IPS-20b (cell line): ENCODE measurements around the gene GPC5.

Experiments
- H3K27ac ChIP-seq: one replicate; pipeline ENCODE4 v1.5.1; 2013; ENCODE audit warnings: low read length
- H3K27me3 ChIP-seq: 2 replicates; pipeline ENCODE4 v1.6.1; 2013; ENCODE audit warnings: mild to moderate bottlenecking, low read length, inconsistent platforms; ENCODE audit not compliant: insufficient read depth
- H3K36me3 ChIP-seq: 2 replicates; pipeline ENCODE4 v1.6.1; 2013; ENCODE audit warnings: low read depth, mild to moderate bottlenecking, inconsistent platforms, low read length, moderate library complexity; ENCODE audit not compliant: insufficient read depth
- H3K4me1 ChIP-seq: 2 replicates; pipeline ENCODE4 v1.6.1; 2013; ENCODE audit warnings: mild to moderate bottlenecking, control low read depth, inconsistent platforms, low read length, moderate library complexity; ENCODE audit not compliant: insufficient read depth
- H3K4me3 ChIP-seq: 2 replicates; pipeline ENCODE4 v1.5.1; 2013; ENCODE audit warnings: mild to moderate bottlenecking, low read length, inconsistent platforms
- H3K9ac ChIP-seq: 2 replicates; pipeline ENCODE4 v1.6.1; 2013; ENCODE audit warnings: low read depth, mild to moderate bottlenecking, inconsistent platforms, low read length, moderate library complexity
- H3K9me3 ChIP-seq: 2 replicates; pipeline ENCODE4 v1.6.1; 2013; ENCODE audit warnings: mild to moderate bottlenecking, low read depth, low read length, inconsistent platforms; ENCODE audit not compliant: insufficient read depth

GPC5 gene

DNA sequence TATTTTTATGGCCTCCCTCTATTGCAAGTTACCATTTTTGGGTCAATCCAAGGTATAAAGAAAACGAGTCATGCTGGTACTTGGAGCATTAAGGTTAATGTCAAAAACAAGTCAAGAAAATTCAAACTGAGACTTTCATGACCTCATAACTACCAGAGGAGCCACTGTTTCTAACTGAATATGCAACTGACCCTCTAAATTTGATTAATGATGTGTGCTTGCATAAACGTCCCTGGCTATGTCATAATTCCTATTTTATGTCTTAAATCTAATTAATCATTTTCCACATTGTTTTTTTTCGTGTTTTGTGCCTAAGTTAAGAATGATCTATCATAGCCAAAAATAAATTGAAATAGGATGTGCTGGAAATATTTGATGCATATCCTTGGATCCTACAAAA, 1431.5 kb downstream of the GPC5 start:
- no peak overlapping the region for H3K9ac ChIP-seq
- H3K4me1 ChIP-seq, result no peaks in the 10 kb centered on the region
- H3K4me3 ChIP-seq, result no peak overlapping the region
- no peaks in the 10 kb centered on the region for H3K9me3 ChIP-seq
- H3K27me3 ChIP-seq, result no peaks in the 10 kb centered on the region
- H3K27ac ChIP-seq, result no peak overlapping the region
- no peaks in the 10 kb centered on the region for H3K36me3 ChIP-seq

DNA sequence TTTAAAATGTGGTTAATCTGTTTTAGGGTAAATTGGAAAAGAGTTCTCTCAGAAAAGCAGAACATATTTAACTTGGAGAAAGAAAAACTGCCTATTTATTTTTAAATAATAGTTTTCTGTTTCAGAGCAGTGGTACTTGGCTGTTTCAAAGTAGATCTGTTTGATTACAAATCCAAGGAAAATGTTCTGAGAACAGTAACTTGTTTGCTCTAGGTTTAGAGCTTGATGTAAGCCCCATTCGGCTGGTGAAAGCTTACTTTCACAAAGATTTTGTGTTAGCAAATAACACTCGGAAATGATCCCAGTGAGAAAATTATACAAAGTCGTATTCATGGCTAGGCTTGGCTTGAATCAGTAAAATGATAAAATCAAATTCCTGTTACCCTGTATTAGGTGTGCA, 1432.4 kb downstream of the GPC5 start:
- Histone ChIP-seq H3K4me3 (no peak overlapping the region), H3K36me3 (no peaks in the 10 kb centered on the region), H3K27ac (no peak overlapping the region), H3K9ac (no peak overlapping the region), H3K27me3 (no peaks in the 10 kb centered on the region), H3K9me3 (no peaks in the 10 kb centered on the region), H3K4me1 (no peaks in the 10 kb centered on the region)

DNA sequence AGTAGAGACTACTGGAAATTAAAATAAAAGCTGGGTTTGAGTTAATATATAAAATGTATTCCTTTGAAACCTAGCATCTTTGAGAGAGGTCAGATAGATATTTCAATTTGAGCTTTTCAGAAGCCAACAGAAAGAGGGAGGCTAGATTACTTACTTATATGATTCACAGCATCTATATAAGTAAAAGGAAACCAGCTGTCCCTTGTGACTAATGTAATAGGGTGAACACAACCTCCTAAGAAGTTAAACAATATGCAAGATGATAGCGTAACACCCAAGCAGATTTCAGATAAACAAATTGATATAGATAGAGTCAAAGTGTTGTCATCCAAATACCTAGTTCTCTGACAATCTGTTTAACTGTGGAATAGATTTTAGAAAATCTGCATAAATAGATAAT, 1434.7 kb downstream of the GPC5 start:
- H3K4me3 ChIP-seq, result no peak overlapping the region
- H3K9ac ChIP-seq, result no peak overlapping the region
- no peaks in the 10 kb centered on the region for H3K4me1 ChIP-seq
- H3K9me3 ChIP-seq, result no peaks in the 10 kb centered on the region
- no peaks in the 10 kb centered on the region for H3K36me3 ChIP-seq
- H3K27me3 ChIP-seq, result no peaks in the 10 kb centered on the region
- no peak overlapping the region for H3K27ac ChIP-seq

DNA sequence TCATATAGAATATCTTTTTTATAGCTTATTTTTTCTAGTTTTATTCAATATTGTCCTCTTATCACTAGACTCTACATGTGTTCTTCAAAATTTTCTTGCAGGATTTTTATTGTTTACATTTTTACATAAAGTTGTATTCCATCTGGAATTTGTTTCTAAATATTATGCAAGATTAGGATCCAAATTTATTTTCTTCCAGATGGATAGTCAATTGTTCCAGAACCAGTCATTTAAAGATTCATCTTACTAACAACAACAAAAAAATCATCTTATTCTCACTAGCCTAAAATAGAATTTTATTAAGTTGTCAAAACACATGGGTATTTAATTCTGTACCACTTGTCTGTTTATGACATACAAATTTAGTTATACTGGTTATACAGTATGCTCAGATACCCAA, 1437.8 kb downstream of the GPC5 start:
- Histone ChIP-seq H3K36me3 (no peaks in the 10 kb centered on the region), H3K27me3 (no peaks in the 10 kb centered on the region), H3K9ac (no peak overlapping the region), H3K27ac (no peak overlapping the region), H3K4me1 (no peaks in the 10 kb centered on the region), H3K4me3 (no peak overlapping the region), H3K9me3 (no peaks in the 10 kb centered on the region)

DNA sequence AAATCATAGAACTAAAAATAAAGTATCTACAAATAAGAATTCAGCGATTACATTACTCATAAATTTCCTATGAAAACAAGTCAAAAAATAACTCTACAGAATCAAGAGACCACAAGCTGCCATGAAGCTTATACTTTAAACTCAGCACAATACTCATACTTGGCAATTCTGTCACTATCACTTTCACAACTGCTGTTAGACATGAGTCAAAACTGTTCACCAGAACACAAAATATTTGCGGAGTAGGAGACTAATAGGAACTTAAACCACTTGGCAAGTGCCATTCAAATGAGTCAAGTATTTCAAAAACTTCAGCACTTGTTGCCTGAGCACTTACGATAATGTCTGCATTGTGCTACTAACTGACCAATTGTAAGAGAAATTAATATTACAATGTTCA, 1440.4 kb downstream of the GPC5 start:
- H3K36me3 ChIP-seq, result no peaks in the 10 kb centered on the region
- no peaks in the 10 kb centered on the region for H3K4me1 ChIP-seq
- H3K4me3 ChIP-seq, result no peak overlapping the region
- no peaks in the 10 kb centered on the region for H3K9me3 ChIP-seq
- no peak overlapping the region for H3K9ac ChIP-seq
- H3K27me3 ChIP-seq, result no peaks in the 10 kb centered on the region
- no peak overlapping the region for H3K27ac ChIP-seq

DNA sequence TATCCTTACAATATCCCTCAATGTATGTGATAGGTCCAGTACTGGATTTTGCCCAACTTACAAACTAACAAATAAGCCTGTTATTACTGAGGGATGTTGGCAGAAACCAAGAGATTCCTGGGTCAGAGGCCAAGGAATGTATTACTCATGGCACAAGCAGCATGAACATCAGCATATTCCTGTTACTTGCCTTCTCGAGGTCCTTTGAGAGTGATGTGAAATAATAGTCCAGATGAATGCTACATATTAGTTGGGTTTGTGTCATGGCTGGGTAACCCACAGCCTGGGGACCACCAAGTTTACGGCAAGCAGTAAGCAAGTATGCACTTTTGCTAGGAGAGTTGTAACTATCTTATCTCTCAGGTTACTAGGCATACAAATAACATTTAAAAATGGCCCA, 1443.7 kb downstream of the GPC5 start:
- Histone ChIP-seq H3K9ac (no peak overlapping the region), H3K4me1 (no peaks in the 10 kb centered on the region; the same call in 1 of the 2 replicates), H3K27ac (no peak overlapping the region), H3K9me3 (no peaks in the 10 kb centered on the region), H3K27me3 (no peaks in the 10 kb centered on the region), H3K36me3 (no peaks in the 10 kb centered on the region), H3K4me3 (no peak overlapping the region)

DNA sequence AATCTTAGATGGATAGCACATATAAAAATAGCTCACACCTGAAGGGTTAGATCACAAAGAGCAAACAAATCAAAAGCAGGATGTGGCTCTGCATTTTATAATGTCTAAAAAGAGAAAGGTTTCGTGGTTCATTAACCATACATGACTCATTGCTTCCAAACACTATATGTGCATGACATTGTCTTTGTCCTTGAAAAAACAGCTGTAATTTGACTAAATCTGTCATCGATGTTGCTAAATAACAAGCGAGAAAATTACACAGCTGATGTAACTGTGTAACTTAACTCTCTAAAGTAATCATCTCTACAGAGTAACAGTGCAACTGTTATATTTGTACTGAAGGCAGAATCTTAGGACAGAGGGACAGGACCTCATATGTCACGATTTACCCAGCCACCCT, 1445.1 kb downstream of the GPC5 start:
- Histone ChIP-seq H3K4me1 (no peaks in the 10 kb centered on the region; the same call in 1 of the 2 replicates), H3K9ac (no peak overlapping the region), H3K36me3 (no peaks in the 10 kb centered on the region), H3K9me3 (no peaks in the 10 kb centered on the region), H3K4me3 (no peak overlapping the region), H3K27me3 (no peaks in the 10 kb centered on the region), H3K27ac (no peak overlapping the region)

DNA sequence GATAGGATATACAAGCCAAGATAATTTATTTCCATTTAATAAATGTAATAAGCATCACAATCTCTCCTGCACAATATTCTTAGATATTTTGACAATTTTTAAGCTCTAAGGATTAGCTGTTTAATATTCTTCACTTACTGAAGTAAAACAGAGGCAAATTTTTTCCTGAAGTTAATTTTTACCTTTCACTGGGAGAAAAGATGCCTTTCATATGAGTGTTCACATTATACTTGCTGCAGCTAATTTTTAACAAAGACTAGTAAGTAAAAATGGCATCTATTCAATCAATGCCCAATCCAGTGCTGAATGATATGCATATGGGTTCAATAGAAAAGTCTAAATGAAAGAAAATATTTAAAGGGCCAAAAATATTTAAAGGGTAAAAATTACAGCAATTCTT, 1451.0 kb downstream of the GPC5 start:
- H3K27ac ChIP-seq, result no peak overlapping the region
- H3K9me3 ChIP-seq, result no peaks in the 10 kb centered on the region
- H3K36me3 ChIP-seq, result no peaks in the 10 kb centered on the region
- no peak overlapping the region for H3K4me3 ChIP-seq
- no peaks in the 10 kb centered on the region; the same call in 1 of the 2 replicates for H3K4me1 ChIP-seq
- no peak overlapping the region for H3K9ac ChIP-seq
- H3K27me3 ChIP-seq, result no peaks in the 10 kb centered on the region

DNA sequence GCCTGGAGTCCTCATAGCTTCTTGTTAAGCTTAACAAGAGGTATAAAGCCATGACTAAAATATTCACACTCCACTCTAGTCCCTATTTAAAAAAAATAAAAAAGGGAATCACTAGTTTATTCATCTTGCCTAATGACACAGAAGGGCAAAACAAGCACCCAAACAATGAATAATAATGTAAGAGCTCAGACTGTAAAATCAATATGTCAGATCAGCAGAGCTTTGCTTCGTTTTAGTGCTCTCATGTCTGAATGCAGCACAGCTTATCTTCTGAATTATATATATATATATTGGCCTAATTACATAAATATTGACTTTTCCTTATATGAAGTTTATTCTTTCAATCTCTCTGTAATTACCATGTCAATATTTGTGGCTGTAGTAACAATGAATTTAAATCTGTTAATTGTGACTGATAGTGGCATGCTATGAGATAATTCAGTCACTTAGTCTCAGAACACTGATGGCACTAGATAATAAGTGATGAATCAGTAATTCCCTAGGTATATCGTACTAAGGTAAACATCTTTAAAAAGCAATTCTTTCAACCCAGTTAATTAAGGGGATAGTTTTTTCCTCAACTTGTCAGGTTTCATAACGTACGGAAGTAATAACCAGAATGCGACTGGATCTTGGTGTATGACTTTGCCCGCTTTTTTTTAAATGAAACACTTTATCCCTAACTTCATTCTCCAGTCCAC, 1466.3 kb downstream of the GPC5 start:
- Histone ChIP-seq H3K9ac (no peak overlapping the region), H3K27ac (no peak overlapping the region), H3K4me3 (no peak overlapping the region)

DNA sequence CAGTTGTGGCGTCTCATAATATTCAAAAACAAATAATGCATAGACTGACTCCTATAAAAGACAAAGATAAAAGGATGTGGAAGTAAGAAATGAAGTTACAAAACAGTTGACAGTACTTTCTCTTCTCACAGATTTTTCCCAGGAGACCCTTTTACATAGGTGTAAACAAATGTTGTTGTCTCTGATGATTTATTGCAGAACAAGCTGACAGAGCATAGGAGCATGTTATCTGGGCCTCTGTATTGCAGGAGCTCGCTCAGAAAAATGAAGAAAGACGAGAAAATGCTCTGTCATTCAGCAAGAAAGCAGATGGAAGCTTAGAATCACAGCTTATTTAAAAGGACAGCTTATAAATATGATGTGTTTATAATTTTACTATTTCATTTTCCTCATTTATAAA, 1474.6 kb downstream of the GPC5 start:
- Histone ChIP-seq H3K27me3 (no peaks in the 10 kb centered on the region), H3K36me3 (no peaks in the 10 kb centered on the region), H3K9ac (no peak overlapping the region), H3K9me3 (no peaks in the 10 kb centered on the region), H3K4me1 (no peaks in the 10 kb centered on the region), H3K4me3 (no peak overlapping the region), H3K27ac (no peak overlapping the region)

More for the DNA sequence above, 1466.3 kb downstream of the GPC5 start:
- Histone ChIP-seq H3K27me3 (no peaks in the 10 kb centered on the region), H3K36me3 (no peaks in the 10 kb centered on the region), H3K9me3 (no peaks in the 10 kb centered on the region), H3K4me1 (no peaks in the 10 kb centered on the region)

DNA sequence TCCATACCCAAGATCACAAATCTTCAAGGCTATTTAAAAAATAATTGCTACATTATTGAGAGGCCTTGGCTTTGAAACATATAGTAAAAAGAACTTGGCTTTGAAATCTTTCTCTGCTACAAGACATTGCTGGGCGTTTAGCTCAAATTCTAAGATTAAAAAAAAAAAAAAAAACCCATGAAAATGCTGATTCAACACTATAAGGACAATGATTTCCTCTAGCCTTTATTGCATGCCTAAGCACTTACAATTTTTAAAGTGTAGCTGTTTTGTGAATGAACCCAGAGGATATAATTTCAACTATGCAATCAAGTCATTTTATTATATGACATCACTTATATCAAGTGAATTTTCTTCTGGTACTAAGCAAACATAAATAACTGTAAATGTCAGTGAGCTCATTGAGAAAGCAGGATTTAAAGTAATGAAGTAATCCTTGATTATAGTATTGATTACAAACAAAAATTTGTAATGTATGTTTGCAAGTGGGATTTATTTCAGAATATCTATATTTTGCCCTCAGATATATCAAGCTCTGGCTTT, 1488.2 kb downstream of the GPC5 start:
- H3K4me1 ChIP-seq, result peaks cover 3% of the 10 kb centered on the region; the same call in 1 of the 2 replicates
- no peaks in the 10 kb centered on the region for H3K36me3 ChIP-seq
- no peak overlapping the region for H3K27ac ChIP-seq
- no peaks in the 10 kb centered on the region for H3K27me3 ChIP-seq
- H3K4me3 ChIP-seq, result no peak overlapping the region
- H3K9me3 ChIP-seq, result no peaks in the 10 kb centered on the region
- no peak overlapping the region for H3K9ac ChIP-seq

DNA sequence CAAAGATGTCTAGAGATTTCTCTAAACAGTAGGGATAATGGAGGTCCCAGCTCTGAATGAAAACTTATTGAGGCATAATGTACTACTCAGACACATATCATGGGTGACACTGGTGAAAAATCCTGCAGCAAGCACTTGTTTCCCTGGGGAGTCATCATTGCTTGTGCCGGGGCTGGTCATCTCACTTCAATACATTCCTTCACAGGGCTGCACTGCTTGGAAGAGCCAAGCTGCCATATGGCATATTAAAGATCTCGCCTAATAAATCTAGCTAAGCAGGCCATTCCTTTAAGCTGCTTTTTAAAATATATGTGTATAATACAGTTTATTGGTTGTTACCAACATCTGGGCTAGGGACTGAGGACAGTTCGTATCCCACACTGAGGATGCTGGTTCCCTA, 1496.0 kb downstream of the GPC5 start:
- no peaks in the 10 kb centered on the region for H3K36me3 ChIP-seq
- no peaks in the 10 kb centered on the region for H3K27me3 ChIP-seq
- H3K27ac ChIP-seq, result no peak overlapping the region
- no peak overlapping the region for H3K4me3 ChIP-seq
- no peaks in the 10 kb centered on the region for H3K9me3 ChIP-seq
- H3K4me1 ChIP-seq, result no peaks in the 10 kb centered on the region
- H3K9ac ChIP-seq, result no peak overlapping the region
